ENCODE measurements around the gene MAEA. TPM values are rescaled to one million over a fixed set of nuclear protein-coding genes. Genes with fewer than 3 reads are reported as not detected.

Gene MAEA
- total and polyA plus RNA-seq, 10 of the 15 experiments (the other 5 are each of a cell fraction or from before 2014, with no cell fraction given) = 3.6 to 67.1 (median 54.6) TPM

GRCh38 chr4:1326751-1327525 is 37.2 kb downstream of the MAEA start:
- no TSS peak for BruUV-seq (replicated peaks)
- Histone ChIP-seq H3K27me3 (replicated peaks in 1 of 2; ENCODE audit: control insufficient read depth in 2 of 2, insufficient read depth in 2 of 2, low read length in 1 of 2) (no peaks in the 10 kb centered on the region), H3K9ac (ENCODE audit: control insufficient read depth, insufficient read depth, low read length) (no peak overlapping the region), H4K20me1 (ENCODE audit: control insufficient read depth, insufficient read depth) (no peaks in the 10 kb centered on the region), H3K79me2 (ENCODE audit: control insufficient read depth, insufficient read depth, low read length) (no peaks in the 10 kb centered on the region), H3K27ac (ENCODE audit: control insufficient read depth, insufficient read depth) (no peak overlapping the region), H3K4me1 (ENCODE audit: control insufficient read depth, insufficient read depth, low read length) (no peaks in the 10 kb centered on the region), H3K9me3 (replicated peaks; ENCODE audit: control insufficient read depth, insufficient read depth, low read length) (no peaks in the 10 kb centered on the region), H3K4me2 (ENCODE audit: control insufficient read depth, insufficient read depth) (no peak overlapping the region), H3K36me3 (ENCODE audit: control insufficient read depth in 2 of 2, insufficient read depth in 2 of 2, low read length in 1 of 2) (peaks cover 4 to 38% of the 10 kb centered on the region in 2 experiments; a peak in 3 of 4 replicates), H3K4me3 (no peak overlapping the region), H2AFZ (ENCODE audit: control insufficient read depth, low read depth, low read length) (no peak overlapping the region)
- intact Hi-C loops (cut with micrococcal nuclease; ENCODE audit: unreplicated experiment) (no loop called here), in situ Hi-C loops (cut with MboI) (no loop called here)
- ATAC-seq = no peak
- ChIA-PET RAD21 (ENCODE audit: unreplicated experiment) (no interaction called here), SMC1A (ENCODE audit: uncharacterized antibody, unreplicated experiment) (no interaction called here), CTCF (interaction anchor here (1.2 kb wide), 1 partner anchor 13 kb away, joined by 3 read pairs; no protein-coding TSS in a partner anchor), POLR2A (no interaction called here)
- TF ChIP-seq HCFC1 (IDR thresholded peaks at IDR 0.05; ENCODE audit: low read length) = no peak
- no peak for TF ChIP-seq MTA2 (IDR thresholded peaks at IDR 0.05; ENCODE audit: low read depth)
- TF ChIP-seq SMC3 (IDR thresholded peaks at IDR 0.05; ENCODE audit: borderline replicate concordance, low read length) = no peak
- no peak for TF ChIP-seq RUNX3 (IDR thresholded peaks at IDR 0.05; ENCODE audit: low read length)
- TF ChIP-seq DPF2 (IDR thresholded peaks at IDR 0.05) = no peak
- TF ChIP-seq ELK1 (IDR thresholded peaks at IDR 0.05; ENCODE audit: low read depth, low read length) = no peak
- no peak for TF ChIP-seq MTA3 (IDR thresholded peaks at IDR 0.05; ENCODE audit: borderline replicate concordance, low read length)
- WGBS (ENCODE audit: insufficient coverage, insufficient replicate concordance, low lambda C conversion rate, missing lambda C conversion rate) = 97% methylated on average over 28 of the region's 30 CpGs
- no peak for DNase-seq (ENCODE audit: low read depth, low spot score)
- no peak for FAIRE-seq

All from GM12878 (cell line).